Measurements from ENCODE around the gene ATP4B. TPM values are rescaled to one million over a fixed set of nuclear protein-coding genes. Genes with fewer than 3 reads are reported as not detected.

Gene ATP4B
- total and polyA plus RNA-seq, 12 donors: 0.01 TPM; not detected in 11

DNA sequence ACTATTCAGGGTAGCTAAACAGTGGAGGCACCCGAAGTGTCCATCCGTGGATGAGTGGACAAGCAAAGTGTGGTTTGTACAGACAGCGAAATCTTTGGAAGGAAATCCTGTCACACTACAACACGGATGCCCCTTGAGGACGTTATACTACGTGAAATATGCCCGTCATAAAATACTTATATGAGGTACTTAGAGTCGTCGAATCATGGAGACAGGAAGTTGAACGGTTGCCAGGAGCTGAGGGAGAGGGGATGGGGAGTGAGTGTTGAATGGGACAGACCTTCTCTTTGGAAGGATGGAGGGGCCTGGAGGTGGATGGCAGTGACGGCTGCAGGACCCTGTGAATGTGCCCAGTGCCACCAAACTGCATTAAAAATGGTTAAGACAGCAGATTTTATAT, 11.6 kb downstream of the ATP4B start:
- TF ChIP-seq, protein P1, sequence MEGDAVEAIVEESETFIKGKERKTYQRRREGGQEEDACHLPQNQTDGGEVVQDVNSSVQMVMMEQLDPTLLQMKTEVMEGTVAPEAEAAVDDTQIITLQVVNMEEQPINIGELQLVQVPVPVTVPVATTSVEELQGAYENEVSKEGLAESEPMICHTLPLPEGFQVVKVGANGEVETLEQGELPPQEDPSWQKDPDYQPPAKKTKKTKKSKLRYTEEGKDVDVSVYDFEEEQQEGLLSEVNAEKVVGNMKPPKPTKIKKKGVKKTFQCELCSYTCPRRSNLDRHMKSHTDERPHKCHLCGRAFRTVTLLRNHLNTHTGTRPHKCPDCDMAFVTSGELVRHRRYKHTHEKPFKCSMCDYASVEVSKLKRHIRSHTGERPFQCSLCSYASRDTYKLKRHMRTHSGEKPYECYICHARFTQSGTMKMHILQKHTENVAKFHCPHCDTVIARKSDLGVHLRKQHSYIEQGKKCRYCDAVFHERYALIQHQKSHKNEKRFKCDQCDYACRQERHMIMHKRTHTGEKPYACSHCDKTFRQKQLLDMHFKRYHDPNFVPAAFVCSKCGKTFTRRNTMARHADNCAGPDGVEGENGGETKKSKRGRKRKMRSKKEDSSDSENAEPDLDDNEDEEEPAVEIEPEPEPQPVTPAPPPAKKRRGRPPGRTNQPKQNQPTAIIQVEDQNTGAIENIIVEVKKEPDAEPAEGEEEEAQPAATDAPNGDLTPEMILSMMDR (IDR thresholded peaks at IDR 0.05): no peak
- WGBS, 2 donors: 33 to 40% methylated on average over 11 of the region's 11 CpGs
- DNase-seq: no peak

DNA sequence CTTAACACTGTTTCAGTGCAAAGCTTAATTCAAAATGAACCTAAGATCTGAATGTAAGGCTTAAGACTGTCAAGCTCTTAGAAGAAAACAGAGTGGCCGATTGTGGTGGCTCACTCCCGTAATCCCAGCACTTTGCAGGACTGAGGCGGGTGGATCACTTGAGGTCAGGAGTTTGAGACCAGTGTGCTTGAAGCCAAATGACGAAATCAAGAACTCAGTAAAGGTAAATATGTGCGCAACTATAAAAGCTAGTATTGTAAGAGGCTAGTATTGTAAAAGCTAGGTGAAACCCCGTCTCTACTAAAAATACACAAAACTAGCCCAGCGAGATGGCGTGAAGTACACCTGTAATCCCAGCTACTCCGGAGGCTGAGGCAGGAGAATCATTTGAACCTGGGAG, 12.7 kb downstream of the ATP4B start:
- intact Hi-C loops (cut with DNase I): no loop called here
- TF ChIP-seq, protein P1 (IDR thresholded peaks at IDR 0.05): no peak
- WGBS, 2 donors: 98 to 99% methylated on average over 9 of the region's 9 CpGs
- H3K27ac ChIP-seq: no peak overlapping the region
- ATAC-seq (no peak), DNase-seq (no peak)
- no peaks in the 10 kb centered on the region for H3K9me3 ChIP-seq
- H3K27me3 ChIP-seq: no peaks in the 10 kb centered on the region
- H3K36me3 ChIP-seq: peaks cover 0 to 16% (median 4%) of the 10 kb centered on the region in 9 donors
- peaks cover 0 to 21% (median 14%) of the 10 kb centered on the region in 9 donors for H3K4me1 ChIP-seq
- H3K4me3 ChIP-seq: no peak overlapping the region

More for the DNA sequence above, 11.6 kb downstream of the ATP4B start:
- peaks cover 0 to 21% (median 14%) of the 10 kb centered on the region in 9 donors for H3K4me1 ChIP-seq
- intact Hi-C loops (cut with DNase I): no loop called here
- no peak overlapping the region for H3K4me3 ChIP-seq
- H3K9me3 ChIP-seq: no peaks in the 10 kb centered on the region
- H3K27me3 ChIP-seq: no peaks in the 10 kb centered on the region
- ATAC-seq: no peak
- no peak overlapping the region for H3K27ac ChIP-seq
- peaks cover 0 to 7% (median 0%) of the 10 kb centered on the region in 9 donors for H3K36me3 ChIP-seq

DNA sequence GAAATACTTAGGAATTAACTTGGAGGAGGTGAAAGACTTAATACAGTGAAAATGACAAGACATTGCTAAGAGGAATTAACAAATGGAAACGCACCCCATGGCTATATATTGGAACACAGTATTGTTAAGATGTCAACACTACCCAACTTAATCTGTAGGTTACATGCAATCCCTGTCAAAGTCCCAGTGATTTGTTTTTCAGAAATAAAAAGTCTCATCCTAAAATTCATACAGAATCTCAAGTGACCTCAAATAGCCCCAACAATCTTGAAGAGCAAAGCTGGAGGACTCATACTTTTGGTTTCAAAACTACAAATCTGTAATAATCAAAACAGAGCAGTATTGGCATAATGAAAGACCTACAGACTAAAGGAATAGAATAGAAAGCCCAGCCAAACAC, 13.2 kb downstream of the ATP4B start:
- no peaks in the 10 kb centered on the region for H3K27me3 ChIP-seq
- 97% methylated on average over 1 of the region's 1 CpG for WGBS, 2 donors
- no peak for ATAC-seq

DNA sequence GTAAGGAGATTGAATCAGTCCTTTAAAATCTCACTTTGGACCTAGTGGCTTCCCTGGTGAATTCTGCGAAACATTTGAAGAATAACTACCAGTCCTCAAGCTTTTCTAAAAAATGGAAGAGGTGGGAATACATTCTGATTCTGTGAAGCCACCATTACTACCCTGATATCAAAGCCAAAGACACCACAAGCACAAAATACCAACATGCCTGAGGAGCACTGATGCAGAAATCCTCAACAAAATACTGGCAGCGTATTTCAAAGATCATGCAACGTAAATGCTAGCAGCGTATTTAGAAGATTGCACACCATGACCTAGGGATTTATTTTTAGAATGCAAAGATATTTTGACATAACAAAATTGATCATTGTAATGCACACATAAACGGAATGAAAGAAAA, 14.4 kb downstream of the ATP4B start:
- H3K36me3 ChIP-seq: peaks cover 0 to 33% (median 4%) of the 10 kb centered on the region in 9 donors
- WGBS, 2 donors: 98% methylated on average over 5 of the region's 5 CpGs

More for the DNA sequence above, 13.2 kb downstream of the ATP4B start:
- TF ChIP-seq, protein P1 (IDR thresholded peaks at IDR 0.05): no peak
- Histone ChIP-seq H3K9me3 (no peaks in the 10 kb centered on the region), H3K36me3 (peaks cover 0 to 21% (median 4%) of the 10 kb centered on the region in 9 donors), H3K27ac (no peak overlapping the region), H3K4me1 (peaks cover 0 to 21% (median 14%) of the 10 kb centered on the region in 9 donors), H3K4me3 (no peak overlapping the region)
- intact Hi-C loops (cut with DNase I): no loop called here
- DNase-seq: no peak

More for the DNA sequence above, 14.4 kb downstream of the ATP4B start:
- Histone ChIP-seq H3K4me3 (no peak overlapping the region), H3K27me3 (no peaks in the 10 kb centered on the region), H3K9me3 (no peaks in the 10 kb centered on the region), H3K27ac (no peak overlapping the region), H3K4me1 (peaks cover 0 to 24% (median 14%) of the 10 kb centered on the region in 9 donors)
- no peak for DNase-seq
- no peak for ATAC-seq
- intact Hi-C loops (cut with DNase I): no loop called here
- TF ChIP-seq, protein P1 (IDR thresholded peaks at IDR 0.05): no peak

Measured in heart right ventricle (tissue), 16 donors.